ENCODE results near the gene TBC1D22A.

DNA sequence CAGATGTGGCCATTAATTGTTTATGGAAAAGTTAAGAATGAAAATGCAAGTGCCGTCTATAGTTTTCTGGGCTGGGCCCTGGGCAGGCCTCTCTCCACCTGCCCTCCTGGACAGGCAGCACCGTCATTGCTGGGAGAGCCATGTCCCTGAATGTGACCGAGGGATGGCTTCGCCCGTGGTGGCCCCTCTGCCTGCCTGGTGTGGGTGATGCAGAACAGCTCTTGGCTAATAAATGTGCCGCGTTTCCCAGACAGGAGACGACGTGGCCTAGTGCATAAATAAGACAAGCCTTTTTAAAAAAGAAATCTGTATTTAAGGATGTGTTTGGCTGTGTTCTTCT, 407.3 kb downstream of the TBC1D22A start:
- TF ChIP-seq, protein P1, sequence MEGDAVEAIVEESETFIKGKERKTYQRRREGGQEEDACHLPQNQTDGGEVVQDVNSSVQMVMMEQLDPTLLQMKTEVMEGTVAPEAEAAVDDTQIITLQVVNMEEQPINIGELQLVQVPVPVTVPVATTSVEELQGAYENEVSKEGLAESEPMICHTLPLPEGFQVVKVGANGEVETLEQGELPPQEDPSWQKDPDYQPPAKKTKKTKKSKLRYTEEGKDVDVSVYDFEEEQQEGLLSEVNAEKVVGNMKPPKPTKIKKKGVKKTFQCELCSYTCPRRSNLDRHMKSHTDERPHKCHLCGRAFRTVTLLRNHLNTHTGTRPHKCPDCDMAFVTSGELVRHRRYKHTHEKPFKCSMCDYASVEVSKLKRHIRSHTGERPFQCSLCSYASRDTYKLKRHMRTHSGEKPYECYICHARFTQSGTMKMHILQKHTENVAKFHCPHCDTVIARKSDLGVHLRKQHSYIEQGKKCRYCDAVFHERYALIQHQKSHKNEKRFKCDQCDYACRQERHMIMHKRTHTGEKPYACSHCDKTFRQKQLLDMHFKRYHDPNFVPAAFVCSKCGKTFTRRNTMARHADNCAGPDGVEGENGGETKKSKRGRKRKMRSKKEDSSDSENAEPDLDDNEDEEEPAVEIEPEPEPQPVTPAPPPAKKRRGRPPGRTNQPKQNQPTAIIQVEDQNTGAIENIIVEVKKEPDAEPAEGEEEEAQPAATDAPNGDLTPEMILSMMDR (IDR thresholded peaks at IDR 0.05; ENCODE audit: insufficient read depth, low read depth, low read length), result no peak
- TF ChIP-seq EZH2 (IDR thresholded peaks at IDR 0.05; ENCODE audit: insufficient read depth, low read length), result no peak

Data from astrocyte (in vitro differentiated cells and primary cell).